ENCODE data around the gene SACS.

- no peak for TF ChIP-seq JUND (IDR thresholded peaks at IDR 0.05; ENCODE audit: low read length)
- TF ChIP-seq CTCF (IDR thresholded peaks at IDR 0.05; ENCODE audit: control extremely low read depth in 1 of 3, insufficient read depth in 1 of 3, low read depth in 1 of 3, low read length in 3 of 3) = no peak
Observed at GRCh38 chr13:23321535-23322241, 111.8 kb downstream of the SACS start.

Measured in H1 (cell line).